ENCODE results near the gene PCSK4. TPM values are rescaled to one million over a fixed set of nuclear protein-coding genes. Genes with fewer than 3 reads are reported as not detected.

The PCSK4 gene
- polyA plus RNA-seq, 2 of the 4 experiments (the other 2 are of a cell fraction) = 0.76 to 2.1 TPM

- WGBS (ENCODE audit: missing lambda C conversion rate) = 82% methylated on average over 11 of the region's 12 CpGs
- ChIA-PET CTCF (interaction anchor here (1.0 to 1.2 kb wide), 2 partner anchors 11 to 16 kb away, joined by 4 to 5 read pairs; no protein-coding TSS in a partner anchor), POLR2A (no interaction called here)
- Histone ChIP-seq H3K27ac (no peak overlapping the region), H3K4me3 (no peak overlapping the region; the same call in 2 of the 3 replicates), H3K4me2 (peak overlapping the region; percentile 77), H3K9me3 (no peaks in the 10 kb centered on the region), H3K4me1 (peaks cover 18% of the 10 kb centered on the region; the same call in 2 of the 3 replicates)
- no peak for FAIRE-seq
- no peak for TF ChIP-seq MYC (IDR thresholded peaks at IDR 0.05; ENCODE audit: borderline replicate concordance, low read length)
- TF ChIP-seq ESRRA (IDR thresholded peaks at IDR 0.05; ENCODE audit: borderline replicate concordance, low read length) = no peak
- TF ChIP-seq, protein P1, sequence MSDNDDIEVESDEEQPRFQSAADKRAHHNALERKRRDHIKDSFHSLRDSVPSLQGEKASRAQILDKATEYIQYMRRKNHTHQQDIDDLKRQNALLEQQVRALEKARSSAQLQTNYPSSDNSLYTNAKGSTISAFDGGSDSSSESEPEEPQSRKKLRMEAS (IDR thresholded peaks at IDR 0.05) = no peak
- TF ChIP-seq SMC3 (IDR thresholded peaks at IDR 0.05) = no peak
- no peak for TF ChIP-seq RFX5 (IDR thresholded peaks at IDR 0.05)
- no peak for TF ChIP-seq ZSCAN20 (CRISPR knock-in tag; IDR thresholded peaks at IDR 0.05)
- no peak for TF ChIP-seq POLR2AphosphoS2 (conservative IDR thresholded peaks at IDR 0.05; ENCODE audit: low read length)
- no peak for TF ChIP-seq HOXA7 (CRISPR knock-in tag; IDR thresholded peaks at IDR 0.05)
- TF ChIP-seq SREBF2 (IDR thresholded peaks at IDR 0.05) = no peak
- no peak for TF ChIP-seq MAZ (IDR thresholded peaks at IDR 0.05; ENCODE audit: borderline replicate concordance, low read depth, low read length)
- no peak for TF ChIP-seq MAFK (IDR thresholded peaks at IDR 0.05; ENCODE audit: partially characterized antibody)
- TF ChIP-seq FOXS1 (CRISPR knock-in tag; IDR thresholded peaks at IDR 0.05) = no peak
- TF ChIP-seq JUN (IDR thresholded peaks at IDR 0.05) = no peak
- TF ChIP-seq ATOH8 (CRISPR knock-in tag; IDR thresholded peaks at IDR 0.05; ENCODE audit: low read depth) = no peak
- DNase-seq (ENCODE audit: low read depth in 1 of 2, low spot score in 1 of 2) = no peak
- no peak for ATAC-seq
These were observed 1.7 kb upstream of the PCSK4 start for GRCh38 chr19:1491849-1492170.

GRCh38 chr19:1491114-1491848 lies 1.1 kb upstream of the PCSK4 start, which contains the start of gene REEP6:
REEP6 (plus strand) TSS chr19:1491181; CDS start chr19:1491270, 89 bp downstream.
- no peak for FAIRE-seq
- TF ChIP-seq RNF2 (IDR thresholded peaks at IDR 0.05; ENCODE audit: borderline replicate concordance, low read depth) (0 out of 2 replicates have a peak, but pooled peaks have one; percentile 45), CEBPB (IDR thresholded peaks at IDR 0.05) (no peak), HOXB13 (CRISPR knock-in tag; IDR thresholded peaks at IDR 0.05; ENCODE audit: low read depth) (no peak), POLR2A (IDR thresholded peaks at IDR 0.05; ENCODE audit: low read length) (peak; percentile 47; the same call in 1 of the 2 replicates)
- TF ChIP-seq, protein P2, sequence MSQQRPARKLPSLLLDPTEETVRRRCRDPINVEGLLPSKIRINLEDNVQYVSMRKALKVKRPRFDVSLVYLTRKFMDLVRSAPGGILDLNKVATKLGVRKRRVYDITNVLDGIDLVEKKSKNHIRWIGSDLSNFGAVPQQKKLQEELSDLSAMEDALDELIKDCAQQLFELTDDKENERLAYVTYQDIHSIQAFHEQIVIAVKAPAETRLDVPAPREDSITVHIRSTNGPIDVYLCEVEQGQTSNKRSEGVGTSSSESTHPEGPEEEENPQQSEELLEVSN (IDR thresholded peaks at IDR 0.05; ENCODE audit: borderline replicate concordance, low read depth) = 0 out of 2 replicates have a peak, but pooled peaks have one; percentile 37
- TF ChIP-seq, protein P3, sequence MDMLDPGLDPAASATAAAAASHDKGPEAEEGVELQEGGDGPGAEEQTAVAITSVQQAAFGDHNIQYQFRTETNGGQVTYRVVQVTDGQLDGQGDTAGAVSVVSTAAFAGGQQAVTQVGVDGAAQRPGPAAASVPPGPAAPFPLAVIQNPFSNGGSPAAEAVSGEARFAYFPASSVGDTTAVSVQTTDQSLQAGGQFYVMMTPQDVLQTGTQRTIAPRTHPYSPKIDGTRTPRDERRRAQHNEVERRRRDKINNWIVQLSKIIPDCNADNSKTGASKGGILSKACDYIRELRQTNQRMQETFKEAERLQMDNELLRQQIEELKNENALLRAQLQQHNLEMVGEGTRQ (IDR thresholded peaks at IDR 0.05) = no peak
- TF ChIP-seq, protein P1 (IDR thresholded peaks at IDR 0.05) = peak; percentile 45; the same call in 1 of the 2 replicates
- no peak; a peak in 1 of 6 replicates for ATAC-seq
- DNase-seq (ENCODE audit: low read depth in 1 of 2, low spot score in 1 of 2) = no peak
- Histone ChIP-seq H3K4me2 (peak within 1 kb of the TSS; percentile 83), H3K4me1 (peaks cover 18% of the 10 kb centered on the region; the same call in 2 of the 3 replicates), H3K9me3 (no peaks in the 10 kb centered on the region), H3K27ac (peak within 1 kb of the TSS; percentile 76 to 96), H3K4me3 (peak within 1 kb of the TSS; percentile 48)
- 25% methylated on average over 23 of the region's 73 CpGs for WGBS (ENCODE audit: missing lambda C conversion rate)
- ChIA-PET POLR2A (interaction anchor here (0.6 to 1.1 kb wide), 5 partner anchors 16 to 216 kb away, joined by 3 to 4 read pairs (median 4); partner anchors contain the start of gene FAM174C), CTCF (interaction anchor here (0.9 to 1.8 kb wide), 4 partner anchors 12 to 18 kb away, joined by 3 to 6 read pairs (median 4); no protein-coding TSS in a partner anchor)

Data from A549 (cell line).